ENCODE results near the gene ZFP69.

GRCh38 chr1:40475268-40475667 lies 1.8 kb upstream of the ZFP69 start:
- no peak for TF ChIP-seq POLR2AphosphoS5 (IDR thresholded peaks at IDR 0.05; ENCODE audit: borderline replicate concordance, low read depth, low read length)
- TF ChIP-seq EZH2 (IDR thresholded peaks at IDR 0.05) = no peak
